GM18868 (cell line): ENCODE results near the gene NLGN4X.

ENCODE experiments used
- ATAC-seq: cut with Tn5 transposase; IDR thresholded peaks from one replicate; pipeline ENCODE4 v1.9.1; 2021; ENCODE audit warnings: mild to moderate bottlenecking, moderate library complexity; ENCODE audit not compliant: unreplicated experiment

Gene NLGN4X

DNA sequence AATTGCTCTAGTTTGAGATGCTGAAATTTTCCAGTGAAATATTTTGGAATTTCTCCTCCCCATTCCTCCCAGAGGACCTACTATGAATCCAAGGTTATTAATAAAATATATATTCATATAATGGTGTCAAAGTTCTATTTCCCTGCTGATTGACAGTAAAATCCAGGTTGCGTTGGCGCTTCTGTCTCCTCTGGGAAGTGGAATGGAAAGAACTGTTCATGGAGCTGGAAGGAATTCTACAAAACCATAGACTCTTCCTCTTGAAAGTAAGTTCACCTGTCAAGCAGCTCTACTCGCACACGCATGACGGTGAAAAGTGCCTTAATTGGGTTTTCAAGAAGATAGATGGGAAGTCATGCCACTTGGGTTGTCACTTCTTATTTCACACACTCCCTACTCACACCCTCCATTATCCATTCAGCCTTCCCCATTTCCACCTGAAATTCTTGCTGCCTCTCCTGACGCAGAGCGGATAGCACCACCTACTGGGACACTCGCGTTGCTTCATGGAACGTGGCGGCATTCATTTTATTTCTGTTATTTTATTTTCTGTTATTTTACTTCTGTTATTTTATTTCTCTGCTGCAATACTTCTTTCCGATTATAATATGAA, 351.6 kb downstream of the NLGN4X start:
- peak; percentile 56 for ATAC-seq

DNA sequence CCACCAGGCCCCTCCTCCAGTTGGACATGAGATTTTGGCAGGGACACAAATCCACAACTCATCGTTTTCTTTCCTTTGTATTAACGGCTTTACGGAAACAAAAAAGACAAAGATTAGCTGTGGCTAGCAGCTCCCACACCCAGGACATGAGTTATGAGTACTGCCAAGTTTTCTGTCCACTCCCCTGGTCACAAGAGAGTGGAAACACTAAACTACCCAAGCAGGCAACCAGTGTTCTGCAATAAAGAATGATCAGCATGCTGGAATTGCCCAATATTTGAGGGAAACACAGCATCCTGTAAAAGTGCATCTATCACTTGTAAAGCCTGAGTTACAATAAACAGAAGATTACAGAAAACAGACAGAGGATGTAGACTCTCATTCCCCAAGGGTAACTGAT, 358.4 kb downstream of the NLGN4X start:
- ATAC-seq, result no peak

DNA sequence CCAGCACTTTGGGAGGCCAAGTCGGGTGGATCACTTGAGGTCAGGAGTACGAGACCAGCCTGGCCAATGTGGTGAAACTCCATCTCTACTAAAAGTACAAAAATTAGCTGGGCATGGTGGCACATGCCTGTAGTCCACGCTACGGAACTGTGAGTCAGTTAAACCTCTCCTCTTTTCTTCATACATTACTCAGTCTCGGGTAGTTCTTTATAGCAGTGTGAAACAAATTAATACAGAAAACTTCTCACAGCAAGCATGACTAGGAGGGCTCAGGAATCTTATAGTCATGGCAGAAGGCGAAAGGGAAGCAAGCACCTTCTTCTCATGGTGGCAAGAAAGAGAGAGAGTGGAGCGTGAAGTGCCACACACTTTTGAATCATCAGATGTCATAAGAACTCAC, 358.9 kb downstream of the NLGN4X start:
- no peak for ATAC-seq

DNA sequence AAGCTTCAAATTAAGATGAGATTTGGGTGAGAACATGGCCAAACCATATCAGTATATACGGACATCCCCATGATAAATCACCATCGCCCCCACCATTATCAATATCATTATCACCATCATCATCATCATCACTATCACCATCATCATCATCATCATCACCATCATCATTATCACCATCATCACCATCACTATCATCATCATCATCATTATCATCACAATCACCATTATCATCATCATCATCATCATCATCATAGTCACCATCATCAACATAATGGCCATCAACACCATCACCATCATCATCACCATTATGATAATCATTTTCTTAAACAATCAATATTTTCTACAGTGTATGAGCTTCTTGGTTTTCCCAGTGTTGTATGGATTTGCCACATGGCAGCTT, 360.9 kb downstream of the NLGN4X start:
- no peak for ATAC-seq

DNA sequence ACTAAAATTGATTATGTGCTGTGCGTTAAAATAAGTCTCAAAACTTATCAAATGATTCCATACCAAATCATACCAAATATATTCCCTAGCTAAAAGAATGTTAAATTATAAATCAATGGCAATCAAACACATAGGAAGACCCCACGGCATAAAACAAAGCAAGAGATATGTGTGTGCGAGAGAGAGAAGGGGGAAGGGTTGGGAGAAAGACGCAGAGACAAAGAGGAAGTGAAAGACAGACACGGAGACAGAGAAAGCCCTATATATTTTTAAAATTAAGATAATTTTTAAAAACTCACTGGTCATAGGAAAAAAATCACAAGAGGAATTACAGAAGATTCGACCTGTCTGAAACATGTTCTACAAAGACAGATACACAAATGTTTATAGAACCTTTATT, 371.4 kb downstream of the NLGN4X start:
- ATAC-seq, result no peak

DNA sequence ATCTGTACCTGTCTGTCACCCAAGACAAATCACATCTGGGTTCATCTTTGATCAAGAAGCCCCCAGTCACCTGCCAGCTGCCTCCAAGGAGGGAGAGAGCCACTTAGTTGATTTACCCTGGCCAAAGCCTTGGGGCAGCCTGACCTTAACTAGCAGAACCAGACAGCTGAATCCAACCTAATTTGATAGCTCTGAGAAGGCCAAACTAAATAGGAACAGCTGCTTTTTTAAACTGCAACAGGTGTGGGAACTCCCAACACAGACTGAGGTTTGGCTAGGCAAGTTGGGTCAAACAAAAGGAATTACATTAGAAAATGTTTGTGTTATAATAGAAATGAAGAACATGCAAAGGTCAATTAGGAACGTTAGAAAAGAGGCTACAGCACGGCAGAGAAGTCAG, 375.7 kb downstream of the NLGN4X start:
- ATAC-seq, result no peak

DNA sequence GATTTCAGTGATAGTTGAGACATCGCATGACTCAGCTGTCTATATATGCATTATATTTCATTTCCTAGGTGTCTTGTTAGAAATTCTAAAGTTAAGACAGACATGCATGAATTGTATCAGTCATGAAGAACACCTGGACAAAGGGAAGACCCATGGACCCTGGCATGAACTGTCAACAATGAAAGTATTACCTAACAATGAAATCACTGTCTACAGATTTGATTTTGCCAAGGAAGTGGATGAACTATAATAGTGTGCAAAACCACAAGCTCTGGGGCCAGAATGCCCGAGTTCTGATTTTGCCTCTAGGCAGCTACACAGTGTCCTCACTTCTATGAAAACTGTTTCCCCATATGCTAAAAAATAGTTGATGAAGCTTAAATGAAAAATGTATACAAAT, 386.1 kb downstream of the NLGN4X start:
- ATAC-seq, result no peak
